Stimulated activated naive CD8-positive, alpha-beta T cell treated with anti-CD3 and anti-CD28 coated beads, Interleukin-15, amount 100 ng/mL, for 72 hours (primary cell): ENCODE data around the gene ACOXL.

Experiments
- ATAC-seq: fragments of 150-1000 bp; cut with Tn5 transposase; 2 replicates; pipeline ENCODE4 v1.10.0; 2021; ENCODE audit warnings: mild to moderate bottlenecking, moderate library complexity
- DNase-seq, 2 donors: peaks; one replicate each; pipeline ENCODE4 v3.0.0; 2021 to 2022
- H3K27ac Mint-ChIP-seq, 2 donors: one replicate each; pipeline ENCODE4 v1.8.0; 2022; ENCODE audit warnings: mild to moderate bottlenecking in 2 of 2, mixed read lengths in 2 of 2, moderate library complexity in 2 of 2
- H3K27me3 Mint-ChIP-seq: one replicate; pipeline ENCODE4 v1.8.0; 2022; ENCODE audit warnings: mixed read lengths
- H3K4me1 Mint-ChIP-seq: one replicate; pipeline ENCODE4 v1.8.0; 2022; ENCODE audit warnings: mild to moderate bottlenecking, mixed read lengths
- H3K4me3 Mint-ChIP-seq, 2 donors: one replicate each; pipeline ENCODE4 v1.8.0; 2022; ENCODE audit warnings: mild to moderate bottlenecking in 2 of 2, mixed read lengths in 2 of 2, moderate library complexity in 1 of 2
- H3K9me3 Mint-ChIP-seq, 2 donors: one replicate each; pipeline ENCODE4 v1.8.0; 2022; ENCODE audit warnings: mixed read lengths in 2 of 2

Gene ACOXL

DNA sequence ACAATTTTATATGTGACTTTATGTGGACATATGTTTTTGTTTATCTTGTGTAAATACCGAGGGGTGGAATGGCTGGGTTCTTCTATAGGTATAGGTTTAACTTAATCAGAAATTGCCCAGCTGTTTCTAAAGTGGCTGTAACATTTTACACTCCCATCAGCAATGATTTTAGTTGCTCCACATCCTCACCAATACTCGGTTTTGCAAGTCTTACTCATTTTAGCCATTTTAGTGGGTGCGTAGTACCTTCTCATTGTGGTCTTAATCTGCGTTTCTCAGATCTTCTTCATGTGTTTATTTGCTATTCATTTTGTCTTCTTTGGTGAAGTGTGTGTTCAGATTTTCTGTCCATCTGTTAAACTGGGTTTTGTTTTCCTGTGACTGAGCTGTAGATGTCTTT, 292.9 kb downstream of the ACOXL start:
- Mint-ChIP-seq H3K9me3 (no peaks in the 10 kb centered on the region), H3K27ac (no peak overlapping the region), H3K27me3 (peaks cover 31% of the 10 kb centered on the region), H3K4me1 (peaks cover 3% of the 10 kb centered on the region), H3K4me3 (no peak overlapping the region)
- ATAC-seq (peak; percentile 68), DNase-seq (no peak)

DNA sequence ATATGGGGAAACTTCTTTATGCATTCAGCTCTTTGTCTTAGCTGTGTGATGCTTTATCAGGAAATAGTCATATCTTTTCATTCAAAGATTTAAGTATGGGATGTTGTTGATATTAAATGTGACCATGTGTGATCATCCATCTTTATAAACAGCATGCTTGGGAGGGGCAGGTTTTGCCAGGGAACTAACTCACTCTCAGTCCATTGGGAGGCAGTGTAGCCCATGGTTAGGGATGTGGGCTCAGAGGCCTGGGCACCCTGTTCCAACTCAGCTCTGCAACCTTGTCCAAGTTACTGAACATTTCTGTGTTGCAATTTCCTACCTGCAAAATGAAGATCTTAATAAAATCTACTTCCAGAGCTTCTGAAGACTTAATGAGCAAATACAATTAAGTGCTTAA, 296.3 kb downstream of the ACOXL start:
- no peak overlapping the region for H3K4me3 Mint-ChIP-seq
- no peak overlapping the region for H3K27ac Mint-ChIP-seq
- ATAC-seq (no peak), DNase-seq (no peak)
- no peaks in the 10 kb centered on the region for H3K9me3 Mint-ChIP-seq
- peaks cover 22% of the 10 kb centered on the region for H3K4me1 Mint-ChIP-seq
- peaks cover 50% of the 10 kb centered on the region for H3K27me3 Mint-ChIP-seq

DNA sequence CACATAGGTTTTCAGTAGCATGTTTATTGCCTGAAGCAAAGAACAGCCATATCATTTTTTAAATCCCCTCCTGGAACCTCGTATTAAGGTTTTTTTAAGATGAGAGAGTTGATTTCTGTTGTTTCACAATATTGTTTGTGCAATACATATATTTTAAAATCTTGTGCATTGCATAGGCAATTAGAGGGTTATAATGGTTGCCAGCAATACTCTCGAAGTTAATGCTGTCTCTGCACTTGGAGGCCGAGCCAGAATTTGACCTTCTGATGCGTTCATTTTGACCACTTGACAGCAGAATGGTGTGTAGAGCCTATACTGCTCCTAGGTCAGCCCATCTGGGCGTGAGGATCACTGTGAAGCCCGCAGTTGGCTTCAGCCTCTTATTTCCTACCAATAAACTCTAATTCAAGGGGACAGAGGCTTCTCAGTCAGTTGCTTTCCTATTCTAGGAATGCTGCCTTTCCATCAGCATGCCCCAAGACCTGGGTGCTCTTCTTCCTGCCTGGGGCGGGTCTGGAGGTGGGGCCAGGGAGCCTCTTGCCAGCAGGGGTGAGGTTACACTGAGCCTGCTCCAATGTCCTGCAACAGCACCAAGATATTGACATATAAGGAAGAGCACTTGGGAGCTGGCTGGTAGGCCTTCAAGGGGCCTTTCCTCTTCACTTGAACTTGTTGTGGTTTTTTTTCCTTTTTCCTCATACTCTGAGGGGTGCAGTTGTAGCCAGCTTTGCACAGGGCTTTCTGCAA, 297.0 kb downstream of the ACOXL start:
- Mint-ChIP-seq H3K27ac (no peak overlapping the region), H3K9me3 (no peaks in the 10 kb centered on the region), H3K4me3 (no peak overlapping the region), H3K27me3 (peaks cover 44% of the 10 kb centered on the region), H3K4me1 (peaks cover 24% of the 10 kb centered on the region)
- DNase-seq (no peak), ATAC-seq (no peak)

DNA sequence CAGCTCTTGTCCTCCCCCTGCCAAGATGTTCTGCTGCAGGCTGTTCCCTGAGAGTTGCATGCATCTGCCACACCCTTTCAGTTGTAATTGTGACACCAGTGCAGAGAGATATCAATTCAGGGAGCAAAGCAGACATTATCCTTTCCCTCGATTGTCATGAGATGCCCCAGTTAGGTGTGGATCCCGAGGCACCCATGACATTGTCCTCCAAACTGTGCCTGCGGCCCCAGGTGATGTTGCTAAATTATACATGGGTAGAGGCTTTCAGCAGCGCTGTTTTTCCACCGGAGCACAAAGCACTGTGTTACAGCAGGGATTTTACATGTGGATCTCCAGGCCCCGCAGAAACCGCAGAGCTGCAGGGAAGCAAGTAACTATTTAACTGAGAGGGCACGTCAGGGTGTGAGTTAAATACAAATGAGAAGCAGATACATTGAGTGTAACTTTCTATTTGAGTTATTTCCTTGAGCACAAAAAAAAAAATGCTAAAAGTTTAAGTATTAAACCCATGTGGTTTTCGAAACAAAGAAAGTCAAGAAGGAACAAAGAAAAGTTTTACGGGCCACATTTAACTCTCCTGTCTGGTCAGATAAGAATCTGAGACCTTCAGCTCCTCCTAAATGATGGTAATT, 298.0 kb downstream of the ACOXL start:
- Mint-ChIP-seq H3K27me3 (peaks cover 39% of the 10 kb centered on the region), H3K27ac (no peak overlapping the region), H3K9me3 (no peaks in the 10 kb centered on the region), H3K4me1 (peaks cover 24% of the 10 kb centered on the region), H3K4me3 (no peak overlapping the region)
- DNase-seq (no peak), ATAC-seq (no peak)

DNA sequence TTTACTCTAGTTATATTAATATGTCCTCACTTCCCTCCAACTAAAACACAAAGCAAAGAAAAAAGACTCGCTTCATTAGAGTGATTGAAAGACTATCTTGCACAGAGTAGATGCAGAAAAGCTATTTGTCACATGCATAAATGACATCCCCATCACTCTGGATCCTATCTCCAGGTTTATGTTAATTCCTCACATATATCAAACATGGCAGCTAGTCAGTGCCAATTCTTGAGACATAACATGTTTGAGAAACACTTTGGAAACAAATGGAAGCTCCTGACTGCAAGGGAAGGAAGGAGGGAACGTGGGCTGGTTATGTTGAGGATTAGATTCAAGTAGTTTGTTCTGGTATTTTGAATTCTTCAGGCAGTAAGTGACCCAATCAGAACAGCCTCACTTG, 298.6 kb downstream of the ACOXL start:
- H3K4me3 Mint-ChIP-seq, result no peak overlapping the region
- no peak overlapping the region for H3K27ac Mint-ChIP-seq
- DNase-seq (no peak), ATAC-seq (no peak)
- peaks cover 28% of the 10 kb centered on the region for H3K4me1 Mint-ChIP-seq
- H3K27me3 Mint-ChIP-seq, result peaks cover 34% of the 10 kb centered on the region
- no peaks in the 10 kb centered on the region for H3K9me3 Mint-ChIP-seq

DNA sequence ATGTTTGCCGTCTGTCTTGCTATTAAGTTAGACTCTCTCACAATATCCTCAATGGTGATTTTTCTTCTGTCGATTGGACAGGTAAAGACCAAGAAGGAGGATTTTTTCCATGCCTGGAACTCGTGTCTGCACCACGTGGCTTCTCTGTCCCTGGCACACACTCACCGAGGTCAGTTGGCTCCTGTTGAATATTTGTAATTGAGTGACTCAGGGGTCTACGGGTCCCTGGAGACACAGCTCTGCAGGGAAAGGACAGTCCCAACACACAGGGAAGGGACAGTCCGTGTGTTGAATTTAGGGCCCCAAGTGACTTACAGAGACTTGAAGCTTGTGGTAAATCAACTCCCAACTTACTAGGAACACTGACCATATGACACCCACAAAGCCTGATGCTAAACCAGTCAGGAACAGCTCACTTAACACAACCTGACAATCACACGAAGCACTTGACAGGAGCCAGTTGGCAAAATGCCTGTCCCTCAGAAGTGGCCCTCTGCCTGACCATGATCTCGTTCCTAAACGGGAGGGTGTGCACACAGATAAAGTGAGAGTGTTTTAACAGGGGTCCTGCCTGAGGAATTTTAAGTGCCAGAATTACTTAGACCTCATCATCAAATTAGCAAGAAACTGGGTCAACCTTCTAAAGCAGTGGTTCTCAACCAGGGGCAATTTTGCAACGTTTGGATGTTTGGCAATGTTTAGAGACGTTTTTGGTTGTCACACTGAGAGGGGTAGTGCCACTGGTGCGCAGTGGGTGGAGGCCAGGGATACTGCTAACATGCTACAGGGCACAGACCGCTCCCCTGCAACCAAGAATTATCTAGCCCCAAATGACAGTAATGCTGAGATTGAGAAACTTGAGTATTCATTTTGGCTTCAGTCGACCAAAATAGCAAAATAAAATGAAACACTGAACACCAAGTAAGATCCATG, 299.4 kb downstream of the ACOXL start:
- H3K27ac Mint-ChIP-seq, result peak overlapping the region in 1 of 2 donors; percentile 56
- peaks cover 37% of the 10 kb centered on the region for H3K4me1 Mint-ChIP-seq
- DNase-seq (no peak), ATAC-seq (no peak)
- H3K27me3 Mint-ChIP-seq, result peaks cover 34% of the 10 kb centered on the region
- no peaks in the 10 kb centered on the region for H3K9me3 Mint-ChIP-seq
- no peak overlapping the region for H3K4me3 Mint-ChIP-seq

DNA sequence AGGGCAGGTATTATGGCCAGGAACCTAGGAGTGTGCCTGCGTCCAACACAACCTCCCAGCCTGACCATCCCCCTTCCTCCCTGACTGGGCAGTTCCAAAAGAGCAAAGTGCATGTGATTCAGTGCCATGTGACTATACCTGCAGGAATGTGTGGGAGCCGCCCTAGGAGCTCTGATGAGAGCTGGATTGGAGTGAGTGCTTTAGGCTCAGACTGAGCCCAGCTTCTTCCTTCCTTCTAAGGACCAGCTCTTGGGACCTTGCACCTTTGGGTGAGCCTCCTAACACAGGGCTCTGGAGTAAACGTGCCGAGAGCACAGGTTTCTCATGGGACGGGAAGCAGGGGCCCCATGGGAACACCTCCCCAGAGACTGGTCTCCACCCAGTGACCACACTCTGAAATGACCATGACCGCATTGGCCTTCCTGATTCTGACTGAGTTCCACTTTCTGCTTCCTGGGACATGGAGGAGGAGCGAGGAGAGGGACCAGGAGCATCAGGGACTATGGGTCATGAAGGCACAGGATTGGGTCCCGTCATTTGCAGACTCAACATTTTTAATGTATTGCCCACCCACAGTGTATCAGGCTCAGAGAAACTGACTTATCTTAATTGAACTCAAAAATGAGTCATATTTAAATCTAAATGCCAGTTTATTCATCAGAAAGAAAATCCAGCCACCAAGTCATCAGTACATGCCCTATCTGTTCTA, 300.5 kb downstream of the ACOXL start:
- Mint-ChIP-seq H3K9me3 (no peaks in the 10 kb centered on the region), H3K27me3 (peaks cover 34% of the 10 kb centered on the region), H3K27ac (no peak overlapping the region), H3K4me3 (no peak overlapping the region), H3K4me1 (peaks cover 48% of the 10 kb centered on the region)
- ATAC-seq (peak; percentile 50), DNase-seq (no peak)

DNA sequence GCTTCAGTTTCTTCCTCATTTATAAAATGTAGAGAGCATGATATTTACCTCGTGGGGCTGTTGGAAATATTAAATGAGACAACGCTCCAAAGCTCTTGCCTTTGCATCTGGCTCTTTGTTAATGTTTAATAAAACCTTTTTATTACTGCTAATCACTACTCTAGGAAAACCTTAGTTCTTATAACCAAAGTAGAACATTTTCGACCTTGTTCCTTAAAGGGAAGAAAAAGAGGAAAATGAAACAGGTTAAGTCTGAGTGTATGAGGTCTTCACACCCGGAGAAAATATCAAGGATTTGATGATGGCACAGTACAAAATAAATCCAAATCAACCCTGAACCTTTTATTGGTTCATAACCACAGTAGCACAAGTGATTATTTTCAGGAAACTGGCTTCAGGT, 301.8 kb downstream of the ACOXL start:
- ATAC-seq, result no peak
- Mint-ChIP-seq H3K4me1 (peaks cover 60% of the 10 kb centered on the region), H3K4me3 (no peak overlapping the region), H3K9me3 (no peaks in the 10 kb centered on the region), H3K27me3 (peaks cover 34% of the 10 kb centered on the region), H3K27ac (no peak overlapping the region)
- no peak for DNase-seq

DNA sequence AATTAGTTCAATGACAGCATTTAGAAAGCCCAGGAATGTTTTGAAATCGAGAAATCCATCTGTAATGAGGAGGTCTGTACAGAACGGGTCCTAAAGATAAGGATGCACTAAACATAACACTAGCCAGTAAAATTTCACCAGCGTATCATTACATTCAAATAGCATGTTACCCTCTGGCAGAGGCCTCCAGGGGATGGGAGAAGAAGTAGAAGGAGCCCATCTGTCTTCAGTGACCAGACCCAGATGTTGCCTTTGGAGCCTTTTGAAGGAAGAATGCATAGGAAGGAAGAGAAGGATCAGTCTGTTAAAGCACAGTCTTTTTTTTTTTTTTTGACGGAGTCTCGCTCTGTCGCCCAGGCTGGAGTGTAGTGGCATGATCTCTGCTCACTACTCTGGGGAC, 302.2 kb downstream of the ACOXL start:
- DNase-seq (no peak), ATAC-seq (no peak)
- peaks cover 60% of the 10 kb centered on the region for H3K4me1 Mint-ChIP-seq
- H3K4me3 Mint-ChIP-seq, result no peak overlapping the region
- no peaks in the 10 kb centered on the region for H3K9me3 Mint-ChIP-seq
- peaks cover 34% of the 10 kb centered on the region for H3K27me3 Mint-ChIP-seq
- H3K27ac Mint-ChIP-seq, result no peak overlapping the region

DNA sequence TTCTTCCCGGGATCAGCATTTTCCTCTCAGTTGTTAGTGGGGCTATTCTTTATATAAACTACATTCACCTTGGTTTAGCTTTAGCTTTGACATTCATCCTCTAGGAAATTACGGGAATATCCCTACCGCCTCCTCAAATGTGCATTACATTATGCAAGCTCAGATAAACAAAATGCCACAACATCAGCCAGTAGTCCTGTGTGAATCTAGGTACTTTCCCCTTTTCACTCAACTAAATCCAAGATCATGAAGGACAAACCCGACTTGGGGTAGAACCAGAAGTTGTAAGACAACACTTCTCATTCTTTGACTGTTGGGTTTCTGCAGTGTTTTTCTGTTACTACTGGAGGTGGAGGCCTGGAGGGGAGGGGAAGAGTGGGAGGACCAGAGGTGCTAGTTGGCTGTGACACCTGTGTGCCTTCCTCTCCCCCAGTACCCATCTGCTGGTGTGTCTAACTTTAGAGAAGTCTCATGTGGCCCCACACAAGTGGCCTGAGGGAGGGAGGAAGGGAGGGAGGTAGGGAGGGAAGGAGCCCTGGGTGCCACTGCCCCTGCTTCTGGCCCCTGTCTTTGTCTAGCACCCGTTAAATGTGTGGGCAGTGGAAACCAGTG, 303.6 kb downstream of the ACOXL start:
- no peak for DNase-seq
- H3K9me3 Mint-ChIP-seq, result no peaks in the 10 kb centered on the region
- peaks cover 31% of the 10 kb centered on the region for H3K27me3 Mint-ChIP-seq
- H3K4me1 Mint-ChIP-seq, result peaks cover 50% of the 10 kb centered on the region
- H3K27ac Mint-ChIP-seq, result no peak overlapping the region
- H3K4me3 Mint-ChIP-seq, result no peak overlapping the region
- ATAC-seq, result peak; percentile 43

DNA sequence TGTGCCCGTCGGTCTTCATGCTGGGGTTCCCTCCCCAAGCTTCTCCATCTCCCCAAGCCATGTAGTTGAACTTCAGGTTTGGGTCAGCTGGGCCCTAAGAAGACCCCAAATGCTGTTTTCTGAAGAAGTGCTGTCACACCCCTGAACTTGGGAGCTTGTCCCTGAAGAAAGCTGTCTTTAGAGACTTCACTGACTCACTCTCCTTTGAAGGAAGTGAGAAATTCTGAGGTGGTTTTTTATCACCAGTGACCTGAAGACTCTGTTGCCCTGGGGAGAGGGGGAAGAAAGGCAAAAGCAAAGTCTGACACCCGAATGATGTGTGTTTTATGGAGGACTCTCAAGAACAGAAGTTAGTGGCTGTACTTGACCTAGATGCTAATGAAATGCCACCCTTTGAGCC, 304.8 kb downstream of the ACOXL start:
- ATAC-seq, result peak; percentile 54
- DNase-seq, result no peak
- peaks cover 52% of the 10 kb centered on the region for H3K4me1 Mint-ChIP-seq
- peaks cover 24% of the 10 kb centered on the region for H3K27me3 Mint-ChIP-seq
- no peak overlapping the region for H3K27ac Mint-ChIP-seq
- H3K4me3 Mint-ChIP-seq, result peak overlapping the region in 1 of 2 donors; percentile 29
- H3K9me3 Mint-ChIP-seq, result no peaks in the 10 kb centered on the region

DNA sequence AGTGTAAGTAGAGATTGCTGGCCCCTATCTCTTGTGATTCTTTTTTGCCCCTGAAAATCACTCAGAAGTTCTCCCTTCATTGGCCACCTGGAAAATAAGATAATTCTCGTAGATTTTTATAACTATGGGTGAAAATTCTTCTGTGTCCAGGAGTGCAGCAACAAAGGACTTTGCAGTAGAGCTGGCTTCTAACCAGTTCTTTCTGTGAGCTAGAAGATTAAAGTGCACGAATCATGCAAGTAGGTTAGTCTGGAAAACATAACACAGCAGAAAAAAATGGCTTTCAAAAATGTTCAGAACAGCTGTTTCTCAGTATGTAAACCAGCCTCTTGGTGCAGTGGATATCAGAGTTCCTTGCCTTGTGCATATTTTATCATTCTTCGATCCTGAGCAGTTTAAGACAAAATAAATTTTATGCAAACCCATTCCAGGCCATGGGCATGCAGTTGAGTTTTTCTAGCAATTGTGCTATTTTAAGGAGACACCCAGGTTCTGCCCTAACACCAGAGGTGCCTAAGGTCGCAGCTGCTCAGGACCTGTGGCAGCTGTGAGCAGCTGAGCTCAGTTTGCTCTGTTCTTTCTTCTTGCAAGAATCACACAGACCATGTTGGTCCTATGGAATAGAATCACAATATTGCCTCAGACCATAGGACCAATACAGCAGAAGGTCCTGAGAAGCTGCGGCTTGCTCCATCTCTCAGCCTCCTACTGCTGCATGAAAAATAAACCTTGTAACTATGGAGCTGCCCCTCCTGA, 307.4 kb downstream of the ACOXL start:
- Mint-ChIP-seq H3K4me1 (peaks cover 66% of the 10 kb centered on the region), H3K9me3 (no peaks in the 10 kb centered on the region), H3K27me3 (peaks cover 14% of the 10 kb centered on the region), H3K4me3 (no peak overlapping the region), H3K27ac (no peak overlapping the region)
- DNase-seq, result no peak
- no peak for ATAC-seq

DNA sequence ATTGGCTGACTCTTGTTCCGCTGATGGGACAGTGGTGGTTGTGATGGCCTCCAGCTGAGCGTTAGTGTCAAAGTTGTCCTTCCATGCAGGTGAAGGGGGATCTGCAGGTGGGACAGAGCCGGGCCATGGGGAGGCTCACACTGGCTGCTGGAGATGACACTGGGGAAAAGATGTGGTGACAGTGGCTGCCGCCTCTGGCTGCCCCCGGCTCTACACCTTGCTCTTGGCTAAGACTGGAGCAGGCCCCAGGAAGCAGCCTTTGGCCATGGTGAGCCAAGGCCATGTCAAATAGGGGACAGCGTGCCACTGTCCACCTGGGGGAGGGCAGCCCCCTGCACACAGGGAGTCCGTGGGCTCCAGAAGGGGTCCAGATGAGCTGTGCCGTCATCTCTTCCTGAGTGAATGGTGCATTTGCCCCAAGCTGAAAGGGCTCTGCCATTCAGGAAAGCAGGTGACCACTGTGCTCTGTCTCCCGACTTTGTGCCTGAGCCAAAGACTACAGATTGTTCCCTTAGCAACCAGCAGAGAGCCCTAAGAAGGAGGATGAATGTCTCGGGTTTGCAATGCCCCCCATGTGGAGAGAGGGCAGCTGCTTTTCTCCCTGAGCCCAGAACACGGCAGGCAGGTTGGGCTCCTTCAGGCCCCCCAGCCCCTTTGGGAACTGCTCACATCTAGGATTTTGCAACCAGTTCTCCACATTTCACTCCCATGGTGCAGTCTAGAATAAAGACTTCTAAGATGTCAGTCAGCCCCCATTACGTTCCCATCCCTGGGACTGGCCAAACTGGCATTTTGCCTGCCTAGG, 309.2 kb downstream of the ACOXL start:
- Mint-ChIP-seq H3K4me3 (peak overlapping the region in 1 of 2 donors; percentile 67), H3K4me1 (peaks cover 67% of the 10 kb centered on the region), H3K9me3 (peaks cover 8 to 10% of the 10 kb centered on the region in 2 donors), H3K27ac (no peak overlapping the region), H3K27me3 (peaks cover 14% of the 10 kb centered on the region)
- ATAC-seq (no peak), DNase-seq (no peak)

DNA sequence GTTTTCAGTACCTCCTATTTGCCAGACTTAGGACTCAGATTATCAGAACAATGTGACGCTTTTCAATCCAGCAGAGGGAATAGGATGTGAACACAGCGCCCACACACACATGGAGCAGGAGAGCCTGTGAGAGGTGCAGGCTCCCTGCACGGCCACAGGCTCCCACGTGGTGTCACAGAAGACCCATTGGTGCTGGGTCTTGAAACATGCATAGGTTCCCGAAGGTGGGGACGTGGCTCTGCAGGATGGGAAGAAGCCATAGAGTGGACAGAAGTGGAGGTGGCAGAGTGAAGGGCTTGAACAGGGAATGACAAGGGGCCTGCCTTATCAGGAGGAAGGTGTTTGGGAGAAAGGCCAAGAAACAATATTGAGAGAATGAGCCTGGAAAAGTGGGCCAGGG, 309.9 kb downstream of the ACOXL start:
- H3K4me3 Mint-ChIP-seq, result peak overlapping the region; percentile 67 to 68
- peaks cover 14% of the 10 kb centered on the region for H3K27me3 Mint-ChIP-seq
- ATAC-seq, result no peak
- H3K4me1 Mint-ChIP-seq, result peaks cover 60% of the 10 kb centered on the region
- no peak for DNase-seq
- peaks cover 15% of the 10 kb centered on the region in 2 donors for H3K9me3 Mint-ChIP-seq
- H3K27ac Mint-ChIP-seq, result peak overlapping the region in 1 of 2 donors; percentile 2
